GM19395 (cell line): Measurements from ENCODE around the gene STRADA.

Source experiments
- ATAC-seq: cut with Tn5 transposase; IDR thresholded peaks from one replicate; pipeline ENCODE4 v1.9.1; 2021; ENCODE audit warnings: mild to moderate bottlenecking, moderate library complexity; ENCODE audit not compliant: unreplicated experiment

Gene STRADA

DNA sequence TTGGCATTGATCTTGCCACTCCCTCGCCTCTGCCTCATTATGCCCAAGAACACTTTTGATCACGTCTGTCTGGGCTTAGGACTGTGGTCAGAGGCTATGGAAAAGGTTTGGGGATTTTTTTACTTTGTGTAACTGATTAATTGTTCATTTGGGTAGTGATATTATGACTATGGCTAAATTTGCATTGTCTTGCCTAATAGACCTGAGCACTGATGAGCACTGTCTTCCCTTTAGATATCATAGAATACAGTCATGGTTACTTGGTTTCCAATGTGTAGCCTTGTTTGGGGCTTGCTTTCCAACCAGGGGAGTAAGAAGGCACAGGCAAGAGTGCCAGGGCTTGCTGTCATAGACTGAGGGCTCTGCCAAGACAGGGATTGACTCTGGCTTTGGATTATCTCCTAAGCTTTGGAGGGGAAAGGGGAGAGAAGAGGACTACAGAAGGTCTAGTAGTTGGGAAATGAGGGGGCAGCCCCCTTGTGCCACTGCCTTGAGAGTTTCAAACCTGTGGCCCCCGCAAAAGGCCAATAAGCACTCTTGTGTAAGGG is 55.4 kb downstream of the STRADA start:
- no peak for ATAC-seq

DNA sequence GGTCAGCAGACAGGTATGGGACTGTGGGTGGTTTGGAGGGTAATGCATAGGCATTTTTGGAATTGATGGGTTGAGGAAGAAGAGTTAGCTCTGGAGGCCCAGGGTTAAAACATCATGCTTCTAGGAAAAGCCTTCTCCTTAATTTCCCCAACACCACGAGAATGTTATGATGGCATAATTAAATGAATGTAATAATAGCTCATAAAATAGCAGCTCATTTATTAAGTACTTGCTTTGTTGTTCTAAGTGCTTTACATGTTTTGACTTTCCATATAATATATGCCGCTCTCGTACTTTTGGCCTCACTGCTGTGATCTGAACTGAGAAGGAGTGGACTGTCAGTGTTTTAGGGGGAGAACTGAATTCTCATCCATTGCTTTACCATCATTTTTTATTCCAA is 56.0 kb downstream of the STRADA start:
- no peak for ATAC-seq

DNA sequence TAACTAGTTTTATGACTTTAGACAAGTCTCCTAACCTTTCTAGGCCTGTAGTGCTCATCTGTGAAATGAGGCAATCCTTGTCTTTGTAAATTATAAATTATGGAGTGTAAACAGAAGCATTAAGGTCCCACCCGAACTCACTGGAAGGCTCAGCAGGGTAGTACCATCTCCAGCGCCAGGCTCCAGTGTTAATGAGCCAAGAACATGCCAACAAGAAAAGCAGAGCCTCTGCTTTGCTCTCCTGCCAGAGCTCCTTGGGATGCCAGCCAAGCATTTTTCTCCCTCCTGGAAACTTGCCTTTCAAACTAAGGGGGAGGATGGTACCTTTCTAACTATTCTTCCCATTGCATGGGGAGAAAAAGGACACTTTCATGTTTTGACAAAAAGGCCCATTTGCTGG is 56.6 kb downstream of the STRADA start:
- ATAC-seq = no peak

DNA sequence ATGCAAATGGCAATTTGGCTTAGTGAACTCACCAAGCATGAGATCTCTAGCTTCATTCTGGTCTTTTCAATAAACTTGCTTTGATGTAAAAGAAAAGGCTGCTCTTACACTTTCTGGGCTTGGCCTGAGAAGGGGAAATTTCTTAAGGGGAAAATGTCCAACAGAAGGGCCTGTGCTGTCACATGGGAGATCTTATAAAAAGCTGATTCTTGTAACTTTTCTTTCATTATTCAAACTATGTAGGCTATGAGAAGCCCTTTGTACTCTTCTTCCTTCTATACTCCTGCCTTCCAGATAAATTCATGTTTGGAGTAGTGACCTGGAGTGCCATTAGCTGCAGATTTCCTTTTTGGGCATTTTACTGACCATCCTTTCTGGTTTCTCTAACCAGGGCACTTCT is 58.6 kb downstream of the STRADA start:
- ATAC-seq = no peak

DNA sequence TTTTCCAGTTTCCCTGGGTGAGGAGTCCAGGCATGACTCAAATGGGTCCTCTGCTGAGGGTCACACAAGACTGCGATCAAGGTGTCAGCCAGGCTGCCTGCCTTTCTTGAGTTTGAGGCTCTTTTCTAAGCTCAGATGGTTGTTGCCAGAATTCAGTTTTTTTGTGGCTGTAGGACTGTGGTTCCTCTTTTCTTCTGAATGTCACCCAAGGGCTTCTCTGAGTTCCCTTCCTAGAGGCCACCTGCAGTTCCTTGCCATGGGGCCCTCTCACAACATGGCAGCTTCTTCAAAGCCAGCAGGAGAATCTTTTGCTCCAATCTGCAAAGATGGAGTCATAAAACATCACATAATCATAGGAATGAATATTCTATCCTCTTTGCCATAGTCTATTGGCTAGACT is 59.2 kb downstream of the STRADA start:
- ATAC-seq = no peak

DNA sequence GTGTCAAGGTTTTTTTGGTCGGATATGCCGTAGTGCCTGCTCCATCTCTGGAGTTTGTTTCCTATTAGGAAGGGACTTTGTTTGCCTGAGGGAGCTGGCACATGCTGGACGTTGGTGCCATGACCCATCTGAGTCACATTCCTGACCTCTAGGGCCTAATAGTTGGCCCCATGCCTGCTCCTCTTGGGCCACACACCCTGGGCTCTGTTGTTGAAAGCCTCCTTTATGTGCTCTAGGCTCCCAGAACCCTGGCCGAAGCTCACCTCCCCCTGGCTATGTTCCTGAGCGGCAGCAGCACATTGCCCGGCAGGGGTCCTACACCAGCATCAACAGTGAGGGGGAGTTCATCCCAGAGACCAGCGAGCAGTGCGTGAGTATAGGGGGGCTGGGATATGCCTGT is 60.1 kb downstream of the STRADA start:
- ATAC-seq = no peak

DNA sequence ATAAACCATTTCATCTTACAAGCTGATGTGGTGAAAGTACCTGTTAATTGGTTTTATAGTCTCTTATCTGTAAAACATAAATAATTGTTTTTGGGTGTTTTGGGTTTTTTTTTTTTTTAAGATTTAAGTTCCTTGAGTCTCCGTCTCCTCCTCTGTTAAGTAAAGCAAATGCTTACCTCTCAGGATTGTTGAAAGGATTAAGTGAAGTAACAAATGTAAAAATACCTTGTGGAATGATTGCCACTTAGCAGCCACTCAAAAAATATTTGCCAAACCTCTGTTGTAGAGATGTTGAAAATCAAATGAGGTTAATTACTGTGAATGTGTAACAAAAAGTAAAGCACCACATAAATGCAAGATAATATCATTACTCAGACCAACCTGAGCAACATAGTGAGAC is 60.9 kb downstream of the STRADA start:
- no peak for ATAC-seq

DNA sequence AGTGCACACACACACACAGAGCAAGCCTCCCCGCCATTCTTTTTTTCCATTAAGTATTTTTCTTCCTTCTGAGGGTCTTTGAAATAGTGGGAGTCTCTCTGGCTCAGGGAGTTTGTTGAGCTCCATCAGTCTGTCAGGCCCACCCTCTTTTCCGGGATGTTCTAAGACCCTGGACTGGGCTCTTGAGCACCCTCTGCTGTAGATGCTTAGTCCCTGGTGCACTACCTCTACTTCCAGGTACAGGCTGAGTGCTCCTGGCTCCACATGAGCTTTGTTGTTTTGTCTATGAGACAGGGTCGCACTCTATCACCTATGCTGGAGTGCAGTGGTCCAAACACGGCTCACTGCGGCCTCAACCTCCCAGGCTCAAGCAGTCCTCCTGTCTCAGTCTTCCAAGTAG is 62.4 kb downstream of the STRADA start:
- ATAC-seq = no peak

DNA sequence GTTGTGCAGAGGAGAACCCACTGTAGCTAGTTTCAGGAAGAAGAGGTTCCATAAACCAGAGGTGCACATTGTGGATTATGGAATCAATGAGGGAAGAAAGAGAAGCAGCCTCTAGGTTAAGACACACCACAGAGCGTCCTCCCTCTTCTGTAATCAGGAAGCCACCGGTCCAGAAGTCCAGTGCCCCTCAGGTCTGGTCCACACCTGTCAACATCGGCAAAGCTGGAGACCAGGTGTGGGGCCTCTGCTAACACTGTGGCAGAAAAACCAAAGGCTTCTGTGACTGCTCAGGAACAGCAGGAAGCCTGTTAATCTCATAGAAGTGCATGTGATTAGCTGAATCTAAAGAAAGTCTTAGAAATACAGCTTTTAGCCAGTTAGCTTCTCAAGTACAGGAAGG is 65.0 kb downstream of the STRADA start:
- no peak for ATAC-seq

DNA sequence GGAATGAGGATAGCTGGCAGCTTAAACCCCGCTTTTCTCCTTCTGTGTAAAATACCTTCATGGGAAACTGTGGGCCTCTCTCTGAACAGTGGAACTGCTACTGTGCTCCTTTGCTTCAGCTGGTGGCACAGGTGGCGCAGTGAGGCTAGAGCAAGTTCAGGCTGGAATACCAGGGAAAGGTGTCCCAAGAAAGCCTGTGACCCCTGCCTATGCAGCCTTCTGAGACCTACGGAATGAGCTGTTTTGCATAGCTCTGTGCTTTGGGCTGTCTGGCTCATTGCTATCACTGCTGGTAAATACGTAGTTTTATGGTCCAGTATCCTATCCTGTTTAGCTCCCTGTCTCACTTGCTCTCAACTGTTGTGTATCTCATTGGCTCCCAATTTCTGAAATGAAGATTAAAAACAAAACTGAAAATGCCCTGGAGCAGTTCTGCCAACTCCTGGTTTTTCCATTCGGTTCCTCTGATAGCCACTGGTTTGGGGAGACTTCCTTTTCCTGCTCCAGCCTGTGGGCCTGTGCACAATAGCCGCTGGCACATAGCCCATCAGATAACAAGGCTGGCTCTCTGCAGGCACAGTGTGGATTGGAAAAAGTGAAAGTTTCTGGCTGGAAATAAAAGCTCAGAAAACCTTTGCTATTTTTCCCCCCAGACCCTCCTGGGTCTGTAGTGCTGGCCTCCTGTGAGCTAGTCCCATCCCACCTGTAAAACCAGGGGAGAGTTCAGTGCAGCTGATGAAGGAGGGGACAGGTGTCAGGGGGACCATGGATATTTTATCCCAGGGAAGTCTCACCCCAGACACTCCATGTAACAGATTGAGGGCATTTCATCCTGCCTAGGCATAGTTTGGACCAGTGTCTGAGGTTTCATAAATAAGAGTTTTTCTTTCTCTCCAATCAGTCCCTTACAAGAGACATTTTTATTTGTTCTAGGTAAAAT is 65.7 kb downstream of the STRADA start:
- ATAC-seq = no peak

DNA sequence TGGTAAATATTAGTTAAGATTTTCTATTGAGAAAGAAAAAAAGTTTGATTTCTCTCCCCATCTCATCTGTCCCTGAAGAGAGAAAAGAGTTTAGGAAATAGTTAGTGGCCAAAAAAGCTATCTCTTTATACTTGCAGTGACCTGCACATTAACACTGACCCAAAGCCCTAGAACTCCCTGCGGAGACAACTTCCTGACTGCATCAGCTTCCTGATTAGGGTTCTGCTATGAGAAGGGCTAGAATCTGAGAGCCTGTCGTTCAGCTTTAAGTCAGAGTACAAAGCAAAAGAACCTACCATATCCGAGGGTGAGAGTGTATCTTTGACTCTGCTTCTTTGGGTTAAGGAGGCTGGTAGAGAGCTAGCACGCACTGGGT is 66.4 kb downstream of the STRADA start:
- ATAC-seq = no peak

DNA sequence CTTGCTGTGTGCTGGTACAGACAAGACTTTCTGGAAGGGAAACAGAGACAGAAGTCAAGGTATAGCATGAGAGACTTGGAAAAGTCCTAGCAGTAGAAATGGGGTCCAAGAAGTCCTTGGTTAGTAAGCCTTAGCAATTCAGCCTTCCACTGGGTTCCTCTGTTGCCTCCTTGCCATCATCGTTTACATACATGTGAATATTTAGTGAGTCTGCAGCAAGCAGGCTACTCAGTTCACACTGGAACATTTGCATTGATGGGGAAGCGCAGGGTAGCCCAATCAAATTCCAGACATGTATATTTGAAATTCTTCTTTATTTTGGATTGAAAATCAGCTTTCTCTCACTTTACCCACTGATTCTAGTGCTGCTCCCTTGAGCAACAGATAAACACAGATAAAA is 68.7 kb downstream of the STRADA start:
- no peak for ATAC-seq

DNA sequence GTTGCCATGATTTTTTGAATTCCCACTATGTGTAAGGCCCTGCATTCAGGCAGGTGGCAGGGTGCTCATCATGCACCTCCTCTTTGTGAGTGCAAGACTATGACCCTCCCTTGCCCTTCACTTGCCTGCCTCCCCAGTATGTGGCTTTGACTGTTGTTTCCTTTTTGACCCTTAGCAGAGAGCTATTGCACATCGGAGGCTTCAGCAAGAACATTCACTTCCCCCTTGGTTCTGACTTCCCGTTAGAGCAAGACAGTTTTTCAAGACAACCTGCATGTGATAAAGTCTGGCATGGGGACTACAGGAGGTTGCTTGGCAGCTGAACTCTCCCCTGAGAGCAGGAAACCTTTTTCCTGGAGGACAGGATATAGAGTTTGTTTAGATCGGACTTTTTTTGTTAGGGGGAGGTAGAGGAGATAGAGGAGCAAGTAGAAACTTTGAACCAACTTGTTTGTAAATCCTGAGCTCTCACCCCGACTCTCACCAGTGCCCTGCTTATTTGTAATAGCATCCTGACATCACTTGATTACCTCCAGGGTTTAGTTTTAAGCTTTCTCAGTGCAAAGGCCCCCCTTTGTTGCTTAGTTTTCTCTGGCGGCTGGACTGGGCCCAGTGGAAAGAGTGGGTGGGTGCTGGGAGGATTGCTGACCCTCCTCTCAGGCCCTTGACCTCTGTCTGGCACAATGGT is 75.9 kb downstream of the STRADA start:
- no peak for ATAC-seq

DNA sequence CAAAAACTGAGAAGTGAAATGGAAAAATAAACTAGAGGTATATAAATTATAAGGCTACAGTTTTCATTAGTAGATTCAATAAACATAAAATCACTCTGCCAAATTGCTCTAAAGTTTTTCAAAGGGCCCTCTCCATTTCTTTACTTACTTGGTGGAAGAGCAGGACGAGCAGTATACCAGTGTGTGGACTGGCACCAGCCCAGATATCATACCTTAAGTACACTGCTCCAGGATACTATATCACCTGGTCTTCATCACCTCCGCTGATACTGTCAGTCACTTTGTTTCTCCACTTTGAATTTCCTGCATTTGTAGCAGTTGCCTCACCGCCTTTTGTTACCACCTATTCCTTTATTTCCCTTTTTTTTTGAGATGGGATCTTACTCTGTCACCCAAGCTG is 81.7 kb downstream of the STRADA start:
- no peak for ATAC-seq

DNA sequence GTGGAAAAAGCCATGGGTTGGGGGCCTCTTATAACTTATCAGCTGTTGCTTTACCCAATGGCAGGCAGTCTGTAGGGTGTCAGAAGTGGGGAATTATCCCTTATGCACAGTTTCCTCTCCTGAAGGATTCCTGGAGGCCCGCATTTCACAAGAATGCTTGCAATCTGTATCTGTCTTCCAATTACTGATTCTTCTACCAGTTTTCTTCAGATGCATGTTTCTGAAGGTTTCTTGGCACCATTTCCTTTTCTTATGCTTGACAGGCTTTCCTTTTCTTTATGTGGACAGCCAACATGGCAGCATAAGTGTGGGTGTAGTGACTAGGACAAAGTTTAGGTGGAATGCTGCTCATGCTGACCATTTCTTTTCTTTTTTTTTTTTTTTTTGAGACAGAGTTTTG is 83.2 kb downstream of the STRADA start:
- no peak for ATAC-seq

DNA sequence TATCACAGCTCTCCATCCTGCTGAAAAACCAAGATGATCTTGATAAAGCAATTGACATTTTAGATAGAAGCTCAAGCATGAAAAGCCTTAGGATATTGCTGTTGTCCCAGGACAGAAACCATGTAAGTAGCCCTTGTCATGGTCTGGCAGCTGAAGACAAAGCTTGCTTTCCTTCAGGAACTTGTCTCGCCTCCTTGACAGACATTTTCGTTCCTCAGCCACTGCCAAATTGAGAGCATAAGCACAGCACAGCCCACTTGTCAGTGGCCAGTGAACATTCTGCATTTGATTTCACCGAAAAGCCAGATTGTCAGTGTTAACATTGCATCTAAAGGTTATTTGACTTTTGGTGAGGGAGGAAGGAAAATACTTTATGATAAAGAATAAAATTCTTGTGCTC is 83.8 kb downstream of the STRADA start:
- no peak for ATAC-seq

DNA sequence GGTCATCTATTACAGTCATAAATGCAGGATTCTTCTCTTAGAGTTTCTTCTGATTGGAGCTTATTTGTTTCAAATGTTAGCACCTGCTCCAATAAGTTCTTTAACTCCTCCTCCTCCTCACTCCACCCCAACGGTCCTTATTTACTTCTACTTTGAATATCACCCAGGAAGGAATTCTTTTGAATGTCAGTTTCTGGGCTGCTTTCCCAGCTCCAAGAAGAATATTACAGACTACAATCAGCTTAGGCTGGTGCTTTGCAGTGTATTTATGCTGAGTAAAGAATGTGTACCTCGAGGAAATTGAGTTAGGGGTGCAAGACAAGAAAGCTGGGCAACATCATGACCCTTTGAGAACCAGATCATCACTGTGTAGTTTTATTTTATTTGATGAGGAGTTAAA is 88.5 kb downstream of the STRADA start:
- no peak for ATAC-seq
